COLO829 (cell line): ENCODE data around the gene DDX6.
"Not testable (repeated sequence)": the region's sequence is repeated elsewhere in the genome, so short reads cannot be mapped to it uniquely, and the experiment has no call there.

Experiments
- DNase-seq: peaks from one replicate; pipeline ENCODE4 v3.0.0; 2012; ENCODE audit warnings: low spot score

Gene DDX6

DNA sequence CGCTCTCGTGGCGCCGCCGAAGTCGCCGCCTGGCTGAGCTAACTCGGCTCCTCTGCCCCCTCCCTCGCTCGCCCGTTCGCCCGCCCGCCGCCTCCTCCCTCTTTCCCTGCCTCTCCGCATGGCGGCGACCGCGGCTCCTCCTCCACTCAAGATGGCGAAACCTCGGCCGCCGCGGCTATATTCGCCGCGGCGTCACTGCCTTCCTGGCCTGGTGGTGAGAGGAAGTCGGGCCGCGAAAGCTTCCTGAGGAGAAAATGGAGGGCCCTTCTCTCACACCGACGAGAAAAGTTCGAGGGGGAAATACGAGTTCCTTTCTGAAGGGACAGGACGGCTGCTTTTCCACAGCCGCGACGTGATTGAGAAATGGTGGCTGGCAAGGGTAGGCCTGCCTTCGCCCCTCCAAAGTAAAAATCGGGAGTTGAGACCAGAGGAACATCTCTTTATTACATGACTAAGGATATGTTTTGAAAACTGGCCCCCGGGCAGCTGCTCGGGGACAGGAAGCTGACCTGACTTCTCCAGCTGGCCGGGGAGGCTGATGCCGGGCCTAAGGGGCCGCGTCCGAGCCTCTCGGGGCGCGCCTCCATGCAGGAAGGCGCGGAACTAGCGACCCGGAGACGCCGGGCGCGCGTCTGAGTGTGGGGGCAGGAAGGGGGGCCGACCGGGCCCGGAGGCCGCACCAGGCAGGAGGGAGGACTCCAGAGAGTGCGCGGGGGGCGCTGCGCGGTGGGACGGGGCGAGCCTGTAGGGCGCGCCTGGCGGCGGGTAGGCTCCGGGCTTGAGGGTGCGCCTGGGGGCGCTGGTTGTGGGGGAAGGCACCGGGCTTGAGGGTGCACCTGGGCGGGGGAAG lies at the start of gene DDX6:
DDX6 (minus strand) TSS at position 54 of the 850 bp plus-strand sequence. CDS start 4,913 bp downstream, outside the sequence.
- peak; percentile 70 for DNase-seq

DNA sequence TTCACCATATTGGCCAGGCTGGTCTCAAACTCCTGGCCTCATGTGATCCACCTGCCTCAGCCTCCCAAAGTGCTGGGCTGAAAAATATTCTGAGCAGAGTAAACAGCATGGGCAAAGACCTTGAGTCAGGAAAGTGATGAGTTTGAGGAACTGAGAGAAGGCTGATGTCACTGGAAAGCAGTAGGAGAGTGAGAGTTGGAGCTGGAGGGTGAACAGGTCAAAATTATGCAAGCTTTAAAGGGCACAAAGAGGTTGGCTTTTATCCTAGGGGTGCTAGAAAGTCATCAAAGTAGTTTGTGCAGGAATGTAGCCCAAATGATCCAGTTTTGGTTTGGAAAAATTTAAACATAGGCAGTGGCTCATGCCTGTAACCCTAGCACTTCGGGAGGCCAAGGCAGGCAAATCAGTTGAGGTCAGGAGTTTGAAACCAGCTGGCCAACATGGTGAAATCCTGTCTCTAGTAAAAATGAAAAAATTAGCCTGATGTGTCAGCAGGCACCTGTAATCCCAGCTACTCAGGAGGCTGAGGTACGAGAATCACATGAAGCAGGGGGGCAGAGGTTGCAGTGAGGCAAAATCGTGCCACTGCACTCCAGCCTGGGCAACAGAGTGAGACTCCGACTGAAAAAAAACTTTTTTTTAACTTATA lies 48.1 kb upstream of the DDX6 start:
- DNase-seq = no peak

DNA sequence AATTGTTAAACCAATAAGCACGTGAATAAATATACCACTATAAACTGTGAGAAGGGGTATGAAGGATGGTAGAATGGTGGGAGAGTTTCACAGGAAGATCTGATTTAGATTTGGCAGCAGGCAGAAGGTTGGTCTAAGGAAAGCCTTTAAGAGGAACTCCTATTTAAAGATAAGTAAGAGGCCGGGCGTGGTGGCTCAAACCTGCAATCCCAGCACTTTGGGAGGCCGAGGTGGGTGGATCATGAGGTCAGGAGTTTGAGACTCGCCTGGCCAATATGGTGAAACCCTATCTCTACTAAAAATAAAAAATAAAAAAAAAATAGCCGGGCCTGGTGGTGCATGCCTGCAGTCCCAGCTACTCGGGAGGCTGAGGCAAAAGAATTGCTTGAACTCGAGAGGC lies 46.9 kb upstream of the DDX6 start:
- DNase-seq = no peak

DNA sequence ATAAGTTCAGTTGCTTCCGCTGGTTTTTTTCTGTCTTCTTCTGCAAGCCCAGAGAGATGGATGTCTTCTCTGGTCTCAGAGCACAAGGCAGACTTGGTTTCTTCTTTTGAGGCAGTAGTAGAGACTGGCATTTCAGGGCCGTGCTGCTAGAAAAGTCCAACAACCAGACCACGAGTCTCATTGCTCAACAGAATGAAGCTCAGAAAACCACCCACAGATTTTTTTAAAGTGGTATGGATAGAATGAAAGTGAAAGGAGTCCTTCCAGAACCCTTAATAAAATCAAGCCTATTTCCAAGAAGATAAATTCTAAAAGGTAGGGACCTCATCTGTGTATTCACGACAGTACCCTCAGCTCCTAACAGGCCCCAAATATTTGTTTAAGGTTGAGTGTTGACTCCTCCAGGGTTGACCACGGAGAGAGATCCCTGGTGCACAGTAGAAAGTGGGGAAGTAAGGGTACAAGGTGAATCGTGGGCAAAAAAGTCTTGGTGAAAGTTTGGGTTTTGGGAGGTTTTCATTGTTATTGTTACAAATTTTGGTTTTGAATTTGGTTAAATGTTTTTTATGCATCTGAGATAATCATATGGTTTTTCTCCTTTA lies 43.6 kb upstream of the DDX6 start:
- no peak for DNase-seq

- no peak for DNase-seq
Observed at GRCh38 chr11:118827118-118827517, 36.2 kb upstream of the DDX6 start.

GRCh38 chr11:118822936-118823510 lies 32.1 kb upstream of the DDX6 start:
- DNase-seq = not testable (repeated sequence)

- no peak for DNase-seq
Observed at GRCh38 chr11:118820412-118821357, 29.7 kb upstream of the DDX6 start.

GRCh38 chr11:118820025-118820379 lies 29.0 kb upstream of the DDX6 start:
- not testable (repeated sequence) for DNase-seq

DNA sequence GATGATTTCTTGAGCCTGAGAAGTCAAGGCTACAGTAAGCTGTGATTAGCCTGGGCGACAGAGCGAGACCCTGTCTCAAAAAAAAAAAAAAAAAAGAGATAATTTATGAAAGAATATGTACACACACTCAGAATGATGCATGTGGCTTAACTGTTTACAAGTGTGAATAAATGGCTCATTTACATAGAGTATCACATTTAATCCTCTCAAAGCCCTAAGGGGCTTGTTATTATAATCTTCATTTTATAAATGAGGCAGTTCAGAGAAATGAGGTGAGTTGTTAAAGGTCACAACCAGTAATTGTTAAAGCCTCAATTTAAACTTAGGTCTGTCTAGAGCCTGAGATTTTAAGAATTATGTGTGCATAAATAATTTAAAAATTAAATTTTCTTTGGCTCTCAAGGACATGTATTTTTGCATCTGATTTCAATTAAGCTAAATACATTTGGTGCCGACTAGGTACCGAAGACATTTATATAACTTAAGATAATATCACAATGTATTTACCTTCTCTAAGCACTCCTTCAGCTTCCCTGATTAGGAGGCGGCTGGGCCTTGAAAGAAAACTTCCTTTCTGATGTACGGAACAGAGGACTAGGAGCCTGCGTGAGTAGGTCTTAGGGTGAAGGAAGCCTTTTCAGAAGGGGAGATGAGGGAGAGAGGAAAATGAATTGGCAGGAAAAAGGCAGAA lies 28.5 kb upstream of the DDX6 start:
- DNase-seq = no peak

GRCh38 chr11:118818130-118818529 lies 27.2 kb upstream of the DDX6 start:
- DNase-seq = no peak

DNA sequence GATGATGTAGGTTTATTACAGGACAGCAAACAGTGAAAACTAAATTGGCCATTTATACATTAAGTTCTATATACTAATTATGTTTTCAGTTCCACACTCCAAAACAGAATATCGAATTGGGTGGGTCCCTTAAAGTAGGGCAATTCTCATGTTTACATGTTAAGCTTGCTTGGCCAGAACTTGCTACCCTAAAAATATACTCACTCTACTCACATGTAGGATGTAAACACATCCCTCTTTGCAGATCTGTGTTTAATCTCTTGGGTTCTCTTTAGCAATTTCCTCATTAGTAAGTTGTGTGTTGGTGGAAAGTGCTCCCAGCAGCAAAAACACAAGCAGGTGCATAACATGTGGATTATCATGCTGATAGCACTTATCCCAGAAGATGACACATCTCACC lies 22.6 kb upstream of the DDX6 start:
- DNase-seq = no peak

- no peak for DNase-seq
Observed at GRCh38 chr11:118812485-118812884, 21.5 kb upstream of the DDX6 start.

DNA sequence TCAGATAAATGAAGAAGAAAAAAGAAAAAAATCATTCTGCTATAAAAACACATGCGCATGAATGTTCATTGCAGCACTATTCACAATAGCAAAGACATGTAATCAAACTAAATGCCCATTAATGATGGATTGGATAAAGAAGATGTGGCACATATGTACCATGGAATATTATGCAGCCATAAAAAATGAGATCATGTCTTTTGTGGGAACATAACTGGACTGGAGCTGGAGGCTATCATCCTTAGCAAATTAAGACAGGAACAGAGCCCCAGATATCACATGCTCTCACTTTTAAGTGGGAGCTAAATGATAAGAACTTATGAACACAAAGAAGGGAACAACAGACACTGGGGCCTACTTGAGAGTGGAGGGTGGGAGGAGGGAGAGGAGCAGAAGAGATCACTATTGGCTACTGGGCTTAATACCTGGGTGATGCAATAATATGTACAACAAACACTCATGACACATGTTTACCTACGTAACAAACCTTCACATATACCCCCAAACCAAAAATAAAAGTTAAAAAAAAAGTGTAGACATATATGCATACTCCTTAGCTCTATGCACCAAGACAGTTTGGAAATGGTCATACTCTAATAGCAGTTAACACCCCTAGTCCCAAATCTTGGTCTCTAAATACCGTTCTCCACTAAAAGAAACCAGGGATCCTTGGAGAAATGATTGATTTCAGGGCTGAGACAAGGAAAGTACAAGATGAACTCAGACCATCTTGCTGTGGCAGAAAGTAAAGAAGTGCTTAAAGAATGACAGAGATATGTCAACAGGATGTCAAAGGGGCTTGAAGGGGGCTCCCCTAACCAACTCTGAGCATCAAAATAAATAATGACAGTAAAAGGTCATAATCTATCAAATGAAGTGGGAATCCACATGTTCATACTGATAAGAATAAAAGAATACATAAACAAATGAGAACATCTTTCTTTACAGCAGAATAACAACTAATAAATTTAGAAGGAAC lies 17.1 kb upstream of the DDX6 start:
- DNase-seq = no peak

DNA sequence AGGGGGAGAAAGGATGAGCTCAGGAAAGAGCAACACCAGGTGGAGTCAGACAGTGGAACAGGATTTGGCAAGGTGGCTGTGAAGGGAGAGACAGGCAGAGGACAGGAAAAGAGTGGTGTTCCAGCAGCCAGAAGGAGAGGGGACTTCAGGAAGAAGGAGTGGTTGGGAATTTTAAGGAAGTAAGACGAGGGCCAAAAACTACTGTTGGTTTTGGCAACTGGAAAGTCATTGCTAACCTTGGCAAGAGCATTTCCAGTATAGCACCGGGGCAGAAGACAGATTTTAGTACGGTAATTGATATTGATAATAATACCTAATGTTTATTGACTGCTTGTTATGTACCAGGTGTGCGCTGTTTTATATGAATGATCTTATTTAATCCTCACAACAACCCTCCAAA lies 15.4 kb upstream of the DDX6 start:
- no peak for DNase-seq

DNA sequence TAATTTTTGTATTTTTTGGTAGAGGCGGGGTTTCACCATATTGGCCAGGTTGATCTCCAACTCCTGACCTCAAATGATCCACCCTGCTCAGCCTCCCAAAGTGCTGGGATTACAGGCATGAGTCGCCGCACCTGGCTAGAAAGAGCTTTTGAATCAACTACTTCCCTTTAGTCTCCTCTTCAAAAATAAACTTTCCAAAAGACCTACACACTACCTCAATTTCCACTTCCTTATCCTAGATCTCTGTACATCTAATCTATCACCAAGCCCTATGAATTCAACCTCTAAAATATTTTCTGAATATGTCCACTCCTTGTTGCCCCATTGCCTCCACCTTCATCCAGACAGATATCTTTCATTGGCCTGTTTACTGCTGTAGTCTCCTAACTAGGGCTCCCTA lies 13.1 kb upstream of the DDX6 start:
- no peak for DNase-seq

- no peak for DNase-seq
Observed at GRCh38 chr11:118799372-118799771, 8.4 kb upstream of the DDX6 start.

DNA sequence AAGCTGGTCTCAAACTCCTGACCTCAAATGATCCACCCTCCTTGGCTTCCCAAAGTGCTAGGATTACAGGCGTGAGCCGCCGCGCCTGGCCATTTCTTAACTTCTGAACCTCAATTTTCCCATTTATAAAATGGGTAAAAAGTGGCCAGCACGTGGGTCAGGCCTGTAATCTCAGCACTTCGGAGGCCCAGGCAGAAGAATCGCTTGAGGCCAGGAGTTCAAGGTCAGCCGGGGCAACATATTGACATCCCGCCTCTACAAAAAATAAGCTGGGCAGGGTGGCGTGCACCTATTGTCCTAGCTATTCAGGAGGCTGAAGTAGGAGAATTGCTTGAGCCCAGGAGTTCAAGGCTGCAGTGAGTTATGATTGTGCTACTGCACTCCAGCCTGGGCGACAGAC lies 6.5 kb upstream of the DDX6 start:
- no peak for DNase-seq

DNA sequence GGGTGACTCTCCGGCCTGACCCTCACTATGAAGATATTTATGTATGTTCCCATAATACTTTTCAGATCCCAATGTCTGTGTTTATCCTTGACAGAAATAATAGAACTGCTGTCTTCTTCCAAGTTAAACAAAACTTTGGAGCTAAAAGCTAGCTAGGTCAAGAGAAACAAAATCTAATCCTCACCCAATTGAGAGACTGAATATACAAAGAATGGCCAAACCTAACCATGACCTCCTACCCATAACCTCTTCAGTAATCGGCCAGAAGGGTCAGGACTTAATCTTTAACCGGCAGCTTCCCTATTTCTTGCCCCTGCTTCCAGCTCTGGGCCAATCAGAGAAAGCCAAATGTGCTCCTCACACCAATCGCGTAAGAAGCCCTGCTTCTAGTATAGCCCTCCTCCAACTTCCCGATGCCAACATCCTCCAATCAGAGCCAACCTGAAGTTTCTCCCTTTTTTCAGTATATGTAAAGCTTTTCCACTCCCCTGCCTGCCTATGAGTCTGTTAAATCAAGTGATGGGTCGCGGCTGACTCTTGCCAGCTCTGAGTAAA lies 1.7 kb upstream of the DDX6 start:
- DNase-seq = peak; percentile 93

DNA sequence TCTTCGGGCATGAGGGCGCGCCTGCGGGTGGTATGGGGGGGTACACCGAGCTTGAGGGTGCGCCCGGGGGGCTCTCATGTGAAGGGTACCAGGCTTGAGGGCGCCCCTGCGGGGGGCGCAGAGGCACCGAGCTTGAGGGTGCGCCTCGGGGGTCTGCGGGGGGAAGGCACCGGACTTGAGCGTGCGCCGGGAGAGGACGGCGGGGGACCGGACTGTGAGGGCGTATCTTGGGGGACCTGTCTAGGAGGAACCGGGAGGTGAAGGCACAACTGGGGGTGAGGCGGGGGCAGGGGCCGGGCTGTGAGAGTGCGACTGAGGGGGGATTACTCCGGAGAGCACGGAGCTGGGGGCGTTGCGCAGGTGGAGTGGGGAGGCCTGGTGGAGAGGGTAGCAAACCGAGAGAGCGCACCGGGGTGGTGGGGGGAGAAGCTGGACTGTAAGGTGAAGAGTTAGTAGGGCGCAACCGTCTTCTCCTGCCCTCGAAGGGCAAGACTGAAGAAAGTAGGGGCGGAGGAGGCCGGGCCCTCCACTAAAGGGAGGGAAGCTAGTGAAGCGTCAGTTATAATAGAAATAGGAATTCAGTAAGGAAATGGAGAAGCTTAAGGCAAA lies 1.1 kb upstream of the DDX6 start:
- DNase-seq = no peak
